Endodermal cell (in vitro differentiated cells): Measurements from ENCODE around the gene CCR5AS.
A peak's percentile ranks its signal among the peaks of the same experiment; 100 is the strongest.
"Not testable (repeated sequence)": the region's sequence is repeated elsewhere in the genome, so short reads cannot be mapped to it uniquely, and the experiment has no call there.

Experiments
- DNase-seq: peaks from one replicate; pipeline ENCODE4 v3.0.0-alpha.2; 2017
- H3K27ac ChIP-seq: 2 replicates; pipeline ENCODE4 v1.5.1; 2013; ENCODE audit warnings: mild to moderate bottlenecking, low read depth, low read length, moderate library complexity
- H3K27me3 ChIP-seq: 2 replicates; pipeline ENCODE4 v1.6.1; 2013; ENCODE audit warnings: mild to moderate bottlenecking, low read length, moderate library complexity; ENCODE audit not compliant: insufficient read depth, control insufficient read depth, poor library complexity, severe bottlenecking
- H3K36me3 ChIP-seq: 2 replicates; pipeline ENCODE4 v1.7.0; 2013; ENCODE audit warnings: mild to moderate bottlenecking, low read length, moderate library complexity; ENCODE audit not compliant: control insufficient read depth, insufficient read depth
- H3K4me1 ChIP-seq: one replicate; pipeline ENCODE4 v1.7.0; 2013; ENCODE audit warnings: low read length; ENCODE audit not compliant: control insufficient read depth, insufficient read depth
- H3K4me3 ChIP-seq: 2 replicates; pipeline ENCODE4 v1.5.1; 2013; ENCODE audit warnings: mild to moderate bottlenecking, low read length, moderate library complexity
- H3K9ac ChIP-seq: 2 replicates; pipeline ENCODE4 v1.6.1; 2013; ENCODE audit warnings: mild to moderate bottlenecking, low read length, moderate library complexity; ENCODE audit not compliant: poor library complexity, severe bottlenecking; ENCODE audit errors: extremely low read depth
- H3K9me3 ChIP-seq: 2 replicates; pipeline ENCODE4 v1.6.1; 2013; ENCODE audit warnings: mild to moderate bottlenecking, low read length, moderate library complexity; ENCODE audit not compliant: control insufficient read depth
- H3K27ac Mint-ChIP-seq: 2 replicates; pipeline ENCODE4 v1.8.0; 2020; ENCODE audit warnings: mixed read lengths
- H3K27me3 Mint-ChIP-seq: 2 replicates; pipeline ENCODE4 v1.8.0; 2021; ENCODE audit warnings: mild to moderate bottlenecking, mixed read lengths; ENCODE audit not compliant: insufficient read depth
- H3K36me3 Mint-ChIP-seq: 2 replicates; pipeline ENCODE4 v1.8.0; 2020; ENCODE audit warnings: low read depth, mixed read lengths
- H3K4me1 Mint-ChIP-seq: 2 replicates; pipeline ENCODE4 v1.8.0; 2020; ENCODE audit warnings: mixed read lengths
- H3K4me3 Mint-ChIP-seq: 2 replicates; pipeline ENCODE4 v1.8.0; 2020; ENCODE audit warnings: mild to moderate bottlenecking, moderate library complexity, mixed read lengths
- H3K9me3 Mint-ChIP-seq: 2 replicates; pipeline ENCODE4 v1.8.0; 2020; ENCODE audit warnings: mild to moderate bottlenecking, mixed read lengths
- CTCF ChIP-seq: fragments of 200-600 bp; sonication (generic); conservative IDR thresholded peaks from 2 replicates; pipeline ENCODE4 v1.5.0; 2021; ENCODE audit warnings: antibody characterized with exemption, mild to moderate bottlenecking
- WGBS, 2 experiments: methylation state at CpG; one replicate each; pipeline versions ENCODE4 v1.1.5 to v1.1.7; 2013; ENCODE audit warnings: missing lambda C conversion rate in 2 of 2, mixed read lengths in 1 of 2; ENCODE audit not compliant: insufficient coverage in 1 of 2, insufficient read length in 1 of 2; 5-methylcytosine and 5-hydroxymethylcytosine counted together

Gene CCR5AS

GRCh38 chr3:46393554-46394434 is 13.1 kb downstream of the CCR5AS start:
- DNase-seq = peak; percentile 81
- H3K27ac Mint-ChIP-seq = peak overlapping the region; percentile 6
- H3K4me1 ChIP-seq = peaks cover 5% of the 10 kb centered on the region
- WGBS, 2 experiments = 79 to 86% methylated on average over 4 to 8 of the region's 8 CpGs
- H3K36me3 Mint-ChIP-seq = no peaks in the 10 kb centered on the region
- TF ChIP-seq CTCF = no peak
- H3K9me3 ChIP-seq = peaks cover 4% of the 10 kb centered on the region
- no peaks in the 10 kb centered on the region for H3K36me3 ChIP-seq
- H3K9me3 Mint-ChIP-seq = no peaks in the 10 kb centered on the region
- H3K27me3 ChIP-seq = no peaks in the 10 kb centered on the region
- H3K4me3 Mint-ChIP-seq = no peak overlapping the region
- no peak overlapping the region for H3K27ac ChIP-seq
- H3K27me3 Mint-ChIP-seq = peaks cover 4% of the 10 kb centered on the region
- H3K9ac ChIP-seq = no peak overlapping the region
- H3K4me3 ChIP-seq = no peak overlapping the region
- peaks cover 20% of the 10 kb centered on the region for H3K4me1 Mint-ChIP-seq

GRCh38 chr3:46393011-46393410 is 13.9 kb downstream of the CCR5AS start:
- Histone ChIP-seq H3K27ac (no peak overlapping the region), H3K9ac (no peak overlapping the region), H3K27me3 (no peaks in the 10 kb centered on the region), H3K36me3 (no peaks in the 10 kb centered on the region), H3K4me1 (peaks cover 5% of the 10 kb centered on the region), H3K9me3 (peaks cover 11% of the 10 kb centered on the region), H3K4me3 (no peak overlapping the region)
- Mint-ChIP-seq H3K27me3 (peaks cover 4% of the 10 kb centered on the region), H3K9me3 (no peaks in the 10 kb centered on the region), H3K4me3 (no peak overlapping the region), H3K27ac (no peak overlapping the region), H3K36me3 (no peaks in the 10 kb centered on the region), H3K4me1 (peaks cover 20% of the 10 kb centered on the region)
- 85 to 94% methylated on average over 2 of the region's 2 CpGs for WGBS, 2 experiments
- TF ChIP-seq CTCF = no peak
- DNase-seq = no peak

- not testable (repeated sequence) for H3K27me3 Mint-ChIP-seq, H3K9ac ChIP-seq, H3K4me3 Mint-ChIP-seq, H3K9me3 Mint-ChIP-seq, H3K36me3 ChIP-seq, H3K4me1 ChIP-seq, H3K27ac Mint-ChIP-seq, H3K27me3 ChIP-seq, DNase-seq, H3K36me3 Mint-ChIP-seq, H3K4me3 ChIP-seq, H3K27ac ChIP-seq
- 88 to 100% methylated on average over 2 to 5 of the region's 5 CpGs for WGBS, 2 experiments
- H3K9me3 ChIP-seq = peaks cover 21% of the 10 kb centered on the region
- H3K4me1 Mint-ChIP-seq = peaks cover 20% of the 10 kb centered on the region
These were observed 15.3 kb downstream of the CCR5AS start for GRCh38 chr3:46391526-46391925.
